ENCODE data around the gene TNPO2.

Gene TNPO2

GRCh38 chr19:12675399-12675798 lies 48.3 kb downstream of the TNPO2 start:
- no peak for DNase-seq

DNA sequence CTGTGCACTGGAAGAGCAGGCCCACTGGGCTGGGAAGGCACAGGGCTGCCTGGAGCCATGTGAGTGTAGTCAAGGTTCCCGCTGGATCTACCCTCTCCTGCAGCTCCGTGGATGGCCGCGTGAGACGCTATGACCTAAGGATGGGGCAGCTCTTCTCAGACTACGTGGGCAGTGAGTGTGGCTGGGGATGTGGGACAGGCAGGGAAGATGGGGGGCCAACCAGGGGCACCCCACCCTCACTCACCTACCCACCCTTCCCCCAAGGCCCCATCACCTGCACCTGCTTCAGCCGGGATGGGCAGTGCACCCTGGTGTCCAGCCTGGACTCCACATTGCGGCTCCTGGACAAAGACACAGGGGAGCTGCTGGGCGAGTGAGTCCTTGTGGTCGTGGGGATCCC lies 51.0 kb downstream of the TNPO2 start:
- no peak for DNase-seq

DNA sequence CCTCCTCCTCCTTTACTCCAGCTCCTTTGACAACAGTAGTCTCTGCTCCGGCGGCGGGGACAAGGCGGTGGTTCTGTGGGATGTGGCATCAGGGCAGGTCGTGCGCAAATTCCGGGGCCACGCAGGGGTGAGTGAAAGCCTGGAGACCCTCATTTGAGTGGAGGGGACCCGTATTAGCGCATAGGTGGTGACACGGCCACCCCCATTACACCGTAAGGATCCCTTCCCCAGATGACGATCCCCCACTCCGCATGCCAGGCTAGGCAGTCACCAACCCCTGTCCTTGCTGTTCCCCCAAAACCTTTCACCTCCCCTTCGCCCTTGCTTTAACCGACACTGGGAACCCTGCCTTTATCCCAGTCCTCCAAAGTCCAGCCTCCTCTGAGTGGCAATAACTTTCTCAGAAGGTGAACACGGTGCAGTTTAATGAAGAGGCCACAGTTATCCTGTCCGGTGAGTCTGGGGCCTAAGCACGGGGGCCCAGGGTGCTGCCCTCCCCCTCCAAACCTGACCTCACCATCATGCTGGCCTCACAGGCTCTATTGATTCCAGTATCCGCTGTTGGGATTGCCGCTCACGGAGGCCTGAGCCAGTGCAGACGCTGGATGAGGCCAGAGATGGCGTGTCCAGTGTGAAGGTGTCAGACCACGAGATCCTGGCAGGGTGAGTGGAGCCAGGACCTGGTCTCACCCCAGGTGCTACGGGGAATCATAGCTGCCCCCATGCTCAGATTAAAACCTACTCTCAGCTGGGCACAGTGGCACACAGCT lies 53.4 kb downstream of the TNPO2 start:
- no peak for DNase-seq

- DNase-seq: peak; percentile 66 to 69
These were observed 54.2 kb downstream of the TNPO2 start for GRCh38 chr19:12669270-12670158.

DNA sequence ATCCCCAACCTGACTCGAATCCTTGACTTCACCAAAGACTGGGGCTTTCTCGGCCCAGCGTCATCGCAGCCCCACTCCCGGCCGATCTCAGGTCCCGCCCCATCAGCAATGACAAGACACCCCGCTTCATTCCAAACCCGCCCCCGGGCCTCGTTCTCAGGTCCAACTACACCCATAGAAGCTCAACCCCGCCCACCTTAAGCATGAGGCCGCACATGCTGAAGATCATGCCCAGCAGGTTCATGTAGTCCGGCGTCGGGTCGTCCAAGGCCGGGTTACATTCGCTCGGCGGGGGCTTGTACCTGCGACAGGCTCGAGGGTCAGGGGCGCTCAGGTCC lies 54.8 kb downstream of the TNPO2 start:
- peak; percentile 56 to 70 for DNase-seq

- DNase-seq: no peak
These were observed 55.4 kb downstream of the TNPO2 start for GRCh38 chr19:12668346-12668745.

DNA sequence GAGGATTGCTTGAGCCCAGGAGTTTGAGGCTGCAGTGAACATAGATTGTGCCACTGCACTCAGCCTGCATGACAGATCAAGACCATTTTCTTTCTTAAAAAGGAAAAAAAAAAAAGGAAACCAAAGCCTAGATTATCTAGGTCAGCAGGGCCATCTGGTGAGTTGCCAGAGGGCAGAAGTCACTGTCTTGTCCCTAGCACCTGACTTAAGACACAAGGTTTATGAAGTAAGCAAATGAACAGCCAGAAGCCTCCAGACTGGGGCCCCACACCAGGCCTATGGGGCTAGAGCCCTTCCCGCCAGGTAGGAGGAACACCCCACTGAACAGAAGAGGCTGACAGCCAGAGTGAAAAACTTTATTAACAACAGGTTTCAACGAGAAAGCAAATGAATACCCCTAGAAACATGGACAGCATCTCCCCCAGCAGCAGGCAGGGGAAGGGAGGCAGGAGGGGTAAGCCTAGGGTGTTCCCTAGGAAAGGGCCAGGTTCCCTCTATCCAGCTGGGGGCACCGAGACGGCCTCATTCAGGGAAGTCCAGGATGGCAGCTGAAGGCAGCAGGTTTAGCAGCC lies 55.9 kb downstream of the TNPO2 start:
- DNase-seq: no peak

- peak; percentile 78 to 85 for DNase-seq
These were observed 57.3 kb downstream of the TNPO2 start, which contains the start of the genes MAN2B1 and WDR83 for GRCh38 chr19:12666265-12667048. TSS of gene MAN2B1 (minus strand) at chr19:12666742. CDS start at chr19:12666701, 41 bp downstream. TSS of gene WDR83 (plus strand) at chr19:12666807. CDS start at chr19:12669791, 2,984 bp downstream.

DNA sequence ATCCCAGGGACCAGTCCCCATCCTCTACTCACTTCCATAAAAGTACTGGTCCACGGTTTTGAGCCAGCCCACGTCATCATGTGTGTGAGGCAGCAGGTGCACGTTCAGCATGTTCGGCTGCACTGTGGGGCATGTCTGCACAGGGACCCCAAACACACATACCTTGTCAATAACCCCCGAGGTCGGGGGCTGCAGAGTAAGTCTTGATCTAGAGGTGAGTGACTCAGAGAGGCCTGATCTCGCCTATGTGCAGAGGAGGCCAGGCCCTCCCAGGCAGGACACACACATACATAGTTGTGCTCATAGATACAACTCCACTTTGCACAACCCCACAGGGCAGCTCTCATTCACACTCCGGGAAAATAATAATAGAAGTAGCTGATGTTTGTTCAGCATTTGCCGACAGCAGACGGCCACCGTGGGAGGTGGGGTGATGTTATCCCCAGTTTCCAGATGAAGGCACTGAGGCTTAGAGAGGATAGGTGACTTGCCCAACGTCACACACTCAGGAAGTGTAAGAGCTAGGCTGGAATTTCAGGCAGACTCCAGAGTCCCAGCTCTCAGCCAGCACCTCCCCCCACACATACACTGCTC lies 58.0 kb downstream of the TNPO2 start:
- no peak for DNase-seq

DNA sequence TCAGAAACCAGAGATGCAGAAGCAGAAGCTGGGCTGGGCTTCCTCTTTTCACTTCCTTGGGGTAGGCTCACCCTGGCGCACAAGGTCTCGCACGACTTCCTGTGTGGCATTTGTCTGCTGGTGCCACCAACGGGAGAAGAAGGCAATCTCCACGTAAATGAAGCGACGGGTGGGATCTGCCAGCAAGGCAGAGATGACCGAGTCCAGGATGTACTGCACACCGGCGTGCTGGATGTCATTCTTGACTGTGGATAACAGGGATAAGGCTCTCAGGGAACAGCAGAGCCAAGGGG lies 58.5 kb downstream of the TNPO2 start:
- DNase-seq: peak; percentile 43 to 45

GRCh38 chr19:12664406-12665280 lies 59.1 kb downstream of the TNPO2 start:
- DNase-seq: no peak

DNA sequence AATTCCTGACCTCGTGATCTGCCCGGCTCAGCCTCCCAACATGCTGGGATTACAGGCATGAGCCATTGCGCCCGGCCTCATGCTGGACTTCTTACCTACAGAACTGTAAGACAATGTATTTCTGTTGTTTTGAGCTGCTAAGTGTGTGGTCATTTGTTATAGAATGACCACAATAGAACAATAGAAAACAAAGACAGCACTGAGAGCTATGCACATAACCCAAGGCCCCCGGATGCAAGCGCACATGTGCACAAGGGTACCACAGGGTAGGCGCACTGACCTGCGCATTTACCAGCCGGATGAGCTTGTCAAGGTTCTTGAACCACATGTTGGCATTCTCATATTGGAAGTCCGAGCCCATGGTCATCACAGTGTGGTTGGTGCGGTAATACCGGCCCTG lies 62.8 kb downstream of the TNPO2 start:
- DNase-seq: no peak

- DNase-seq: no peak
These were observed 65.8 kb downstream of the TNPO2 start for GRCh38 chr19:12657966-12658365.

DNA sequence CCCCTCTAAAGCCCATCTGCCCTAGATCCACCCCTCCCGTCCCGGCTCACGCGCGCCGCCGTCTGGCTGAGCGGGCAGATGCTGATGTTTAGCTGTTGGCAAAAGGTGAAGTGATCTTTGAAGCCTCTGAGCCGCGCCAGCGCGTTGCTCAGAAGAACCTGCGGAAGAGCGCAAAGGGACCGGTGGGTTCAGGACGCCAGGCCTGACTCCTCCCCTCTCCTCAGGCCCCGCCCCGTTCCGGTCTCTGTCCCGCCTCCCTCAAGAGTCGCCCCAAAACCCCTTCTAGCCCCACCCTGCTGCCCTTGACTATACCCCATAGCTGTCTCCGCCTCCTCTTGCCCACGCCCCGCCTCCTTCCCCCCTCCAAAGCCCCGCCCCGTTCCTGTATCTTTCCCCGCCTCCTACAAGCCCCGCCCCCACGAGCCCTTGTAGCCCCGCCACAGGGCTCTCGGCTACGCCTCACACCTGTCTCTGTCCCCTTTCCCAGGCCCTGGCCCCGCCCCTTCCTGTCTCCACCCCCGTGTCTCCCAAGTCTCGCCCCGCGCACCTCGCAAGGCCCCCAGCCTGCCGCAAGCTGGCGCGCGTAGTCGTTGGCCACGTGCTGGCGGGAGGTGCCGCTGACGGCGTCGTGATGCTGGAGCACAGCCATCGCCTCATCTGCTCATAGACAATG lies 66.7 kb downstream of the TNPO2 start:
- no peak for DNase-seq

GRCh38 chr19:12655546-12655945 lies 68.2 kb downstream of the TNPO2 start:
- no peak for DNase-seq

- DNase-seq: no peak
These were observed 71.5 kb downstream of the TNPO2 start for GRCh38 chr19:12652219-12652618.

DNA sequence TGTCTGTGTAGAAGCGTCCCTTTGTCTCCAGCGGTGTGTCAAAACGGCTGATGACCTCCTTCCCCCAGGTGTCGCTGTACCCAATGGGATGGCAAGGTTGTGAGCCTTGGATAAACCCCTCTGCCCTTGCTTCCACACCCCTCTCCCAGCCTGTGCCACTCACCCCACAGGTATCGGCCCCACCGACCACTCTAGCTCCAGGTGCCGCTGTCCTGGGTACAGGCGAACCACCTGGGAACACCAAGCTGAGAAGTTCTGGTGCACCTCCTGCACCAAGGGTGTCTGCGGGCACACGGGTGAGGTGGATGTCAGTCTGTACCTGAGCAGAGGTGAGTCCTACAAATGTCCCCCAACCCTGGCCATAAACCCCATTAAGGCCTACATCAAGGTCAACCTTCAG lies 73.8 kb downstream of the TNPO2 start:
- DNase-seq: no peak
